HG03159 (cell line): ENCODE data around the gene AKAP9.
"Not testable (repeated sequence)": the region's sequence is repeated elsewhere in the genome, so short reads cannot be mapped to it uniquely, and the experiment has no call there.

ENCODE experiments used
- ATAC-seq: cut with Tn5 transposase; IDR thresholded peaks from one replicate; pipeline ENCODE4 v1.9.1; 2021; ENCODE audit warnings: mild to moderate bottlenecking, moderate library complexity; ENCODE audit not compliant: unreplicated experiment

Gene AKAP9

GRCh38 chr7:91944970-91945369 lies 4.3 kb downstream of the AKAP9 start:
- ATAC-seq, result not testable (repeated sequence)

DNA sequence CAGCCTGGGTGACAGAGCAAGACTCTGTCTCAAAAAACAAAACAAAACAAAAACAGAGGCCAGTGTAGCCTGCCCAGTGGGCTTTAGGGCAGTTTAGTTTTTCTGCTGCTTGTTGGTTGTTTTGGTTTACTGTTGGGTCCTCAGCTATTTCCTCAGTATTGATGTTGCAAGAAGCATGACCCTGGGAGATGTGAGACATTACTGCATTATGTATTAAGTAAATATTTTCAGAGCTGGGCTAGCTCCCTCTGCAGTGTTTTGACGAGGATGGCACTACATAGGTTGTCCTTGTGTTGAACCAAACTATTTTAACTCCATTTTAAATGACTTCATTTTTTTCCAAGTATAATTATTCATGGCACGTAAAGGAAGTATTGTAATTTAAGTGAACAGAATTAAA lies 4.8 kb downstream of the AKAP9 start:
- ATAC-seq, result no peak

- no peak for ATAC-seq
Observed at GRCh38 chr7:91946549-91946948, 5.9 kb downstream of the AKAP9 start.

DNA sequence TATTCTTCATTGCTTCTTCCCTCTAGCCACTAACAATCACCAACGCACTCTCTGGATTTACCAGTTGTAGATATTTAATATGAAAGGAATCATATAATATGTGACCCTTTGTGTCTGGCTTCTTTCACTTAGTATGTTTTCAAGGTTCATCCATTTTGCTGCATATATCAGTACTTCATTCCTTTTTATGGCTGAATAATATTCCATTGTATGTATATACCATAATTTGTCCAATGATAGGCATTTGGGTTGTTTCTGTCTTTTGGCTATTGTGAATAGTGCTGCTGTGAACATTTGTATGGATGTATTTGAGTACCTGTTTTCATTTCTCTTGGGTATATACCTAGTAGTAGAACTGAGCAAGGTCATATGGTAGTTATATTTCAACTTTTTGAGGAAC lies 7.3 kb downstream of the AKAP9 start:
- ATAC-seq, result no peak

- ATAC-seq, result peak; percentile 52
Observed at GRCh38 chr7:91949221-91950009, 8.8 kb downstream of the AKAP9 start.

- no peak for ATAC-seq
Observed at GRCh38 chr7:91953618-91954017, 13.0 kb downstream of the AKAP9 start.

GRCh38 chr7:91956464-91956863 lies 15.8 kb downstream of the AKAP9 start:
- not testable (repeated sequence) for ATAC-seq

DNA sequence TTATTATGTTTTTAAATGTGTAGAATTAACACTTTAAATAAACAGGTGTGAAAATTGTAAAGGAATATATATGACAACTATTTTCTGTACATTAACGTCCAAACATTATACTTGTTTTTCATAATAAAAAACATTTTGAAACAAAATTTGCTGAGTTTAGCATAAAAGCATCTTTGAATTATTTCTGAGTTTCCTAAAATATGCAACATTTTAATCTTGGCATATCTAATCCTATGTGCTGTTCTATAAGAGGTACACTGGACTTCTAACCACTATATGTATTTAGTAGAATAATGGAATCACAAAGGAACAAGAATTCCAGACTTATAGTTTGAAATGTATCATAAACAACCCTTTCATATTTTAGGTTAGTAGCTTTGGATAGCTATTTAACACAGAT lies 16.6 kb downstream of the AKAP9 start:
- ATAC-seq, result no peak

GRCh38 chr7:91957823-91958222 lies 17.2 kb downstream of the AKAP9 start:
- no peak for ATAC-seq

- ATAC-seq, result no peak
Observed at GRCh38 chr7:91959023-91959422, 18.4 kb downstream of the AKAP9 start.

DNA sequence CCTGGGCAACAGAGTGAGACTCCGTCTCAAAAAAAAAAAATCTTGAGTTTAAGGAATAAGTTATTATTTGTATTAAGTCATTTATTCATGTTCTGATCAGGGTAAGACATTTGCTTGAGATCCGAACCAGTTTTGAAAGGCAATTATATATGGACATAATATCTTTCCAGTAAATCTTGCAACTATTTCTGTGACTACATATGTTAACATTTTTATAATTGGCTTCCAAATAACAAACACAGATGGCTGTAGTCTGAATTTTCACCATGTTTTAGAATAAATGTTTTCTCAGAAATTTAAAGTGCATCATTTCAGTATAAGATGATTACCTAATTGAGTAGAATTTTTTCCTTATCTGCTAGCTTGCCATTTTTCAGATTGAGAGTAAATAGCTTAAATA lies 21.2 kb downstream of the AKAP9 start:
- ATAC-seq, result no peak

GRCh38 chr7:91962419-91962818 lies 21.8 kb downstream of the AKAP9 start:
- ATAC-seq, result no peak

DNA sequence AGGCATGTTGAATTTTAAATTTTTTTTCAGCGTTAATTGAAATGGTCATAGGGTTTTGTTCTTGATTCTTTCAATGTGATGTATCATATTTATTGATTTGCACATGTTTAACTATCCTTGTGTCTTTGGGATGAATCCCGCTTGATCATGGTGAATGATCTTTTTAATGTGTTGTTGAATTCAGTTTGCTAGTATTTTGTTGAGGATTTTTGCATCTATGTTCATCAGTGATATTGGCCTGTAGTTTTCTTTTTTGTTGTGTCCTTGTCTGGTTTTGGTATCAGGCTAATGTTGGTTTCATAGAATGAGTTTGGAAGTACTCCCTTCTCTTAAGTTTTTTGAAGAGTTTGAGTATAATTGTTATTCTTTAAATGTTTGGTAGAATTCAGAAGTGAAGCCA lies 26.9 kb downstream of the AKAP9 start:
- not testable (repeated sequence) for ATAC-seq

- ATAC-seq, result no peak
Observed at GRCh38 chr7:91973639-91974038, 33.0 kb downstream of the AKAP9 start.

- no peak for ATAC-seq
Observed at GRCh38 chr7:91974066-91974465, 33.4 kb downstream of the AKAP9 start.

- ATAC-seq, result no peak
Observed at GRCh38 chr7:91976743-91977142, 36.1 kb downstream of the AKAP9 start.

- no peak for ATAC-seq
Observed at GRCh38 chr7:91979590-91979989, 38.9 kb downstream of the AKAP9 start.

GRCh38 chr7:91982352-91982751 lies 41.7 kb downstream of the AKAP9 start:
- ATAC-seq, result not testable (repeated sequence)

DNA sequence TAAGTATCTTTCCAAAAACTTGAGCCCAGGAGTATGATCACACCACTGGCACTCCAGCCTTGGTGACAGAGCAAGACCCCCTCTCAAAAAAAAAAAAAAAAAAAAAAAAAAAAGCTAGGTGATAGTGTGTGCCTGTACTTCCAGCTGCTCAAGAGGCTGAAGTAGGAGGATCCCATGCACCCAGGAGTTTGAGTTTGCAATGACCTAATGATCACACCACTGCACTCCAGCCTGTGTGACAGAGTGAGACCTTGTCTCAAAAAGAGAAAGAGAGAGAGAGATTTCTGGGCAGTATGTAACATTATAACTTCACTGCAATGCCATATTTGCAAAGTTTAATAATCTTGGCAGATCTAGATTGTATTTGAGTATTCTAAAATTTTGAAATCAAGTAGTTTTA lies 47.6 kb downstream of the AKAP9 start:
- ATAC-seq, result no peak

DNA sequence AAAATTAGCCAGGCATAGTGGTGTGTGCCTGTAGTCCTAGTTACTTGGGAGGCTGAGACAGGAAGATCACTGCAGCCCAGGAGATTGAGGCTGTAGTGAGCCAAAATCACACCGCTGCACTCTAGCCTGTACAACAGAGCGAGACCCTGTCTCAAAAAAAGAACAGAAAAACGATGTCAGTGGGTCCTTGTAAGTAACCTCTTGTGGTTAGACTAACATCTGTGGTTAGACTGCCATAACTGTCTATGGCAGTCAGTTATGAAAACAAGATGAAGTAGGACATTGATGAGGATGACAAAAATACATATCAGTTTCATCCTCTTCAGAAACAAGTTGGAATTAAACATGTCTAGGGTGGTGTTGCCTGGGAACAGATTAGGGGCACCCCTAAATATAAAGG lies 53.3 kb downstream of the AKAP9 start:
- peak; percentile 42 for ATAC-seq

- peak; percentile 95 for ATAC-seq
Observed at GRCh38 chr7:91995391-91996105, 54.9 kb downstream of the AKAP9 start.
